HG02623 (cell line): ENCODE measurements around the gene LDB2.
"Not testable (repeated sequence)": the region's sequence is repeated elsewhere in the genome, so short reads cannot be mapped to it uniquely, and the experiment has no call there.

ENCODE experiments used
- ATAC-seq: cut with Tn5 transposase; IDR thresholded peaks from one replicate; pipeline ENCODE4 v1.9.1; 2021; ENCODE audit warnings: moderate library complexity; ENCODE audit not compliant: unreplicated experiment

LDB2 gene

GRCh38 chr4:16574981-16575380 lies 323.5 kb downstream of the LDB2 start:
- no peak for ATAC-seq

- ATAC-seq: no peak
Observed at GRCh38 chr4:16573739-16574138, 324.7 kb downstream of the LDB2 start.

GRCh38 chr4:16573206-16573605 lies 325.2 kb downstream of the LDB2 start:
- no peak for ATAC-seq

- no peak for ATAC-seq
Observed at GRCh38 chr4:16572631-16573030, 325.8 kb downstream of the LDB2 start.

- no peak for ATAC-seq
Observed at GRCh38 chr4:16572161-16572560, 326.3 kb downstream of the LDB2 start.

- ATAC-seq: no peak
Observed at GRCh38 chr4:16569790-16570189, 328.7 kb downstream of the LDB2 start.

GRCh38 chr4:16557316-16557715 lies 341.1 kb downstream of the LDB2 start:
- ATAC-seq: not testable (repeated sequence)

GRCh38 chr4:16555156-16555555 lies 343.3 kb downstream of the LDB2 start:
- no peak for ATAC-seq

GRCh38 chr4:16550531-16550930 lies 347.9 kb downstream of the LDB2 start:
- no peak for ATAC-seq

- ATAC-seq: no peak
Observed at GRCh38 chr4:16545656-16546055, 352.8 kb downstream of the LDB2 start.

GRCh38 chr4:16544869-16545268 lies 353.6 kb downstream of the LDB2 start:
- ATAC-seq: no peak

GRCh38 chr4:16544251-16544721 lies 354.2 kb downstream of the LDB2 start:
- no peak for ATAC-seq

- no peak for ATAC-seq
Observed at GRCh38 chr4:16537926-16538325, 360.5 kb downstream of the LDB2 start.

- ATAC-seq: no peak
Observed at GRCh38 chr4:16532240-16532970, 366.0 kb downstream of the LDB2 start.

GRCh38 chr4:16530688-16531635 lies 367.5 kb downstream of the LDB2 start:
- ATAC-seq: no peak

- no peak for ATAC-seq
Observed at GRCh38 chr4:16524911-16525554, 373.4 kb downstream of the LDB2 start.

- no peak for ATAC-seq
Observed at GRCh38 chr4:16524406-16524805, 374.0 kb downstream of the LDB2 start.

- not testable (repeated sequence) for ATAC-seq
Observed at GRCh38 chr4:16523526-16523925, 374.9 kb downstream of the LDB2 start.

- ATAC-seq: no peak
Observed at GRCh38 chr4:16521156-16521915, 377.1 kb downstream of the LDB2 start.

- no peak for ATAC-seq
Observed at GRCh38 chr4:16516796-16517439, 381.5 kb downstream of the LDB2 start.
